T-helper 1 cell treated with Interleukin-12 subunit alpha and Interleukin-12 subunit beta and Interleukin-4 antibody, amounts not matched to agents 30 ng/mL and 1 ng/mL, for 36 hours (primary cell): ENCODE data around the gene NAV2. TPM values are rescaled to one million over a fixed set of nuclear protein-coding genes. Genes with fewer than 3 reads are reported as not detected.
"Not testable (repeated sequence)": the region's sequence is repeated elsewhere in the genome, so short reads cannot be mapped to it uniquely, and the experiment has no call there.

Source experiments
- intact Hi-C: fragments of 100-400 bp; cut with micrococcal nuclease; formaldehyde crosslinking; loops from one replicate; pipeline ENCODE4 v1.15.1; 2024
- total RNA-seq: library from RNA; stranded (reverse); gene quantifications from 2 replicates; pipeline ENCODE4 v1.2.3, GENCODE V29; 2022

The NAV2 gene
- total RNA-seq, 1 donor from 2014 or later, result 0.29 TPM

DNA sequence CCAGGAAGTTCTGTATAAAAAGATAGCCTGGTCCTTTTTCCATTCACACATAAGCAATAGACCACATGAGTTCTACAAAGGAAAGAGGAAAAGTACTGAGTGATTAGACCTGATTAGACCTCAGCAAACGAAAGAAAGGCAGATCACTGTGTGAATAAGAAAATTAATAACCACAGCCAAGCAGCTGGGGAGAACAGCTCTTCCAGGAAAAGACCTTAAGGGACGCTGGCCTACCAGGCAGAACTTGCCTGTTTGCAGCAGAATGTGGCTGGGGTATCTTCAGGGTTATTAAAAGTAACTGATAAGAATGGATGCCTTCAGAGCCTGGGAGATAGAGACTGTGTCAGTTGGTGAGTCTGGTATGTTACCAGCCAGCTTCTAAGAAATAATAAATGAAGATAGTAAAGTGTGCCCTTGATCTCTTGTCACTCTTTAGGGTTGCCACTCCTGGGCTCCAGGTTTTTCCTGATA lies 274.7 kb downstream of the NAV2 start:
- intact Hi-C loops, result no loop called here

DNA sequence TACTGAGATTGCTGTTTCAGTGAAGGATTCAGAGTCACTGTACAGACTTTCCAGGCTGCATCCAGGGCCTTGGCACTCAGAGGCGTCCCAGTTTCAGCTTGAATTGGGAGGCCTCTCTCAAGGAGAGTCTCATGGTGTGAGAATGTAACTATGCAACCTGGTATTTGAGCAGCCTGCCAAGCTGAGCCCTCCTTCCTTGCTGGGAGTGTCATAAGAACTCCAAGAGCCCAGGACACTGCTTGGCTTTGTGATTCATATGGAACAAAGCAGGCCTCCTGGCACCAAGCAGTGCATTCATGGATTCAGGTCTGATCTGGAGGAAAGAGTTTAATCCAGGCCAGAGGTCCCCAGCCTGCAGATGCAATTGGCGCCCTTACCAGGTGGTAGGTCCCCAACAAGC lies 276.0 kb downstream of the NAV2 start:
- intact Hi-C loops, result no loop called here

DNA sequence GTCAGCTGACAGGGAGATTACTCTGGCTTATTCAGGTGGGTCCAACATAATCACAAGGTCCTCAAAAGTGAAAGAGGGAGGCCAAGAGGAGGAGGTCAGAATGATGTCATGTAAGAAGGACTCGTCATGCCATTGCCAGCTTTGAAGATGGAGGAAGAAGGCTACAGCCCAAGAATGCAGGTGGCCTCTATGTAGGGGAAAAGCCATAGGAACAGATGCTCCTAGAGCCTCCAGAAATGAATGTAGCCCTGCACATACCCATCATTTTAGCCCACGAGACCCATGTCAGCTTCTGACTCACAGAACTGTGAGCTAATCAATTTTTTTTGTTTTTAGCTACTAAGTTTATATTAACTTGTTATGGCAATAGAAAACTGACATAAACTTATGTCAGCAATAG lies 276.6 kb downstream of the NAV2 start:
- intact Hi-C loops, result no loop called here

DNA sequence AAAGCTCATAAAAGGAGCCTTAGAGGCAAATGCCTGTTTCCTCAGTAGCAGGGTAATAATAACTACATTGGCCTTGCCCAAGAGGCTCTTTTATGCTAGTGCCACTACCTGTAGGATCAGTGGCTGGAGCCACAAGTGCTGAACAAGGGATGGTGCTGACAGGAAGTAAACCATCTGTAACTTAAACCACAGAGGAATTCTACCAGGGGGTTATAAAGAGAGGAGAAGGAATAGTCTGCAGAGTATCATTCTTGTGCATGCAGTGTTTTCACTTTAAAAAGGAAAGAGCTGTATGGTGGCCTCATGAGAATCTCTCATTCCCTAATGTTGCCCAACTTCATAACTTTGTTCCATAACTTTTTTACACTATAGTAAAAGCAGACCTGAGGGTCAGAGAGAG lies 279.5 kb downstream of the NAV2 start:
- intact Hi-C loops, result no loop called here

DNA sequence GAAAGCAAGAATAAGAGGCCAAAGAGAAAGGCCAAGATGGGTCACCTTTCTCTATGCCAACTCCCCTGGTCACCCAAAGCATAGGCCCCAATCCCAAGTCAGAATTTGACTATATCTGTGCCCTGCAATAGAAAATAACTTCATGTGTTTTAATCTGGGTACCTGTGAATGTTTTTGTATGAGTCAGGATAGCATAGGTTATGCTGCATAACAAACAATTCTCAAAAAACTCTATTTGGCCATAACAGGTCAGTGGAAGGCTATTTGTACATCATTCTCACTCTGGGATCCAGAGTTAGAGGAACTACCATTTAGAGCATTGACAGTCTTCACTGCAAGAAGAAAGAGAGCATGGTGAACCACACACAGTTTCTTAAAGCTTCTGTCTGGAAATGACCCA lies 280.4 kb downstream of the NAV2 start:
- intact Hi-C loops, result no loop called here

DNA sequence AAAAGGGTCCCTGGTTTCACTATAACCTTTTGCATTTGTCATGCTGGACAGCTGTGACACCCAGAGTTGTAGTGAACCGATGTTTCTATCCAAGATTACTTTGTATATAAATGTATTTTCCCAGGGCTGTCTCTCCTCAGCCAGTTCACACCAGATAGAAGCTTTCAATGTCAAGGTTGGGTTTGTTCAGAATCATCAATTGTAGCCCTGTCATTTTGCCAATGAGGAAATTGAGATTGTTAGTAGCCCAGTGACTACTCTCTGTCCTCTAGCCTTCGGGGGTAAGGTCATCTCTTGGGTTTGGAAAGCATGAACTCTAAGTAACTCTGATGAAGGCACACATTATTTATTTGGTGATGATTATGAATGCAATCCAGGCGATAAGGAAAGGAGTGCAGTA lies 282.0 kb downstream of the NAV2 start:
- intact Hi-C loops, result no loop called here

DNA sequence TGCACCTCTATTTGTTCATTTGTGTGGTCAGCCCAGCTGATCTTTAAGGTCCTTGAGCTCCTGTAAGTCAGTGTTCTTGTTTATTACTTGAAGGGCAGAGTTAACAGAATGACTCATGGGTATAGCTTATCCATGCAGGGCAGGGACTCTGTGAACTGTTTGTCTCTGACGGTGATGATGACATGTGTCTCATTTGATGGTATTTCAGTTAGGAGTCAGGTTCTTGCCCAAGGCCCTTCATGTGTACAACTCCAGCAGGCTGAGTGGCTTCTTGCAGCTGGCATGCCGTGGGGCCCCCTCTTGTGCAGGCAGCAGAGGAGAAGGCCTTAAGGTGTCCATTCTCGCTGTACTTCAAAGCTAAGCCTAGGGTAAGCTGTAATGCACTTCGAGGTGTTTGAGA lies 282.5 kb downstream of the NAV2 start:
- intact Hi-C loops, result no loop called here

DNA sequence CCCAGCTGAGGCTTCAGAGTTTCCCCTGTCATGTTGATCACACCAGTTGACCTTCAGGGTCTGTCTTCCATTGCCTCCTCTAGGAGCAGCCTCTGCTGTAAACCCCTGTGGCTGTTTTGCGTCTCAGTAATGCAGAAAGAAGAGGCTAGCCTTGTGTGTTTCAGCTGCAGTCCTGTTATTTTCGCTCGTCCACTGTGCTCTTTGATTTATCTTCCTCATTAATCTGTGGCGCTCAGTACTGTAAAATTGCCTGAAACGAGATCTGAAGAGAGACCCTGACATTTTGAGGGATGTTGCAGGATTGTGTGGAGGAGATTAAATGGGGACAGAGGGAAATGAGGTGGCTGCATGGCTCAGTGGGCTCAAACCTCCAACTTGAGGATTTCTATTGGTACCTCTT lies 283.9 kb downstream of the NAV2 start:
- intact Hi-C loops, result no loop called here

DNA sequence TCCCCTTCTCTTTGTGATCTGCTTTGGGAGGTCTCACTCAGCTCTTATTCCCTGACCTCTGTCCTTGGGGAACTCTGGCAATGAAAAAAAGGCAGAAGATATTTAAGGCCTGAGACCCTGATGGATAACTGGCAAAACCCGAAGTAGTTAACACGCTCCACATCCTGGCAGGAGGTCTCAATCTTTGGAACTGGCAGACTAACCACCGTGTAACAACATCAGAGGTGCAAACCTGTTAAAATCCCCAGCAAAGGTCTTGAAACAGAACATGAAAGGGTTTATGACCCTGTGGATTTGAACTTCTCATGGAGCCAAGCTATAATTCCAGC lies 287.3 kb downstream of the NAV2 start:
- intact Hi-C loops, result no loop called here

DNA sequence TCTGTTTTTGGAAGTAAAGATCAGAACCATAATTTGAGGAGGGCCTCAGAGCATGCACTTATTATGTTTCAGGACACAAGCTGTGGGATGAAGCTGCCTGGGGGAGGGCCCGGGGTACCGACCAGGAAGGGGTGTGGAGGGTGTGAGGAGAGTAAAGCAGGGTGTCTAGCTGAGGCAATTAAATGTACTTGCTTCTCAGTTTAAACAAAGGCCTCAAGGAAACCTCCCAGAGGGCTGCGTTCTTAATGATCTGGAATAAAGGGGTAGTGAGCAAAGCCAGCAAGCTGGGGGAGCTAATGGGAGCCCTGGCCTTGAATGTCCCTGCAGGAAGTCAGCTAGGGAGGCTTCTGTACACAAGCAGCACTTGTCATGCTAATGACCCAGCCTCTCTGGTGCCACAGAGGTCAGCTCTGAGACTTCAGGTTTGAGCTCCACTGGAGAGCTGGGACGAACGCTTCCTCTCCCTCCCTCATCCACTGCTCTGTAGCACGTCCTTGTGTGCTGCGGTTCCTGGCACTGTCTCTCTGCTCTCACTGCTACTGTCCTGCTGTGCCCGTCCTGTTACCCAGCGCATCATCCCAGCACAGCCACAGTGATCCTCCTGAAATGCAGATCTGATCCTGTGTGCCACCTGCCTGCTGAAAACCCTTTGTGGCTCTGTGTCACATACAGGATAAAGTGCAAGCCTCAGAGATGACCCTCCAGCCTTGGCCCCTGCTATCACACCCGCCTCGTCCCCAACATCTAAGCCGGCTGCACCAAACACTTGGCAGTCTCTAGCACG lies 287.9 kb downstream of the NAV2 start:
- intact Hi-C loops, result no loop called here

DNA sequence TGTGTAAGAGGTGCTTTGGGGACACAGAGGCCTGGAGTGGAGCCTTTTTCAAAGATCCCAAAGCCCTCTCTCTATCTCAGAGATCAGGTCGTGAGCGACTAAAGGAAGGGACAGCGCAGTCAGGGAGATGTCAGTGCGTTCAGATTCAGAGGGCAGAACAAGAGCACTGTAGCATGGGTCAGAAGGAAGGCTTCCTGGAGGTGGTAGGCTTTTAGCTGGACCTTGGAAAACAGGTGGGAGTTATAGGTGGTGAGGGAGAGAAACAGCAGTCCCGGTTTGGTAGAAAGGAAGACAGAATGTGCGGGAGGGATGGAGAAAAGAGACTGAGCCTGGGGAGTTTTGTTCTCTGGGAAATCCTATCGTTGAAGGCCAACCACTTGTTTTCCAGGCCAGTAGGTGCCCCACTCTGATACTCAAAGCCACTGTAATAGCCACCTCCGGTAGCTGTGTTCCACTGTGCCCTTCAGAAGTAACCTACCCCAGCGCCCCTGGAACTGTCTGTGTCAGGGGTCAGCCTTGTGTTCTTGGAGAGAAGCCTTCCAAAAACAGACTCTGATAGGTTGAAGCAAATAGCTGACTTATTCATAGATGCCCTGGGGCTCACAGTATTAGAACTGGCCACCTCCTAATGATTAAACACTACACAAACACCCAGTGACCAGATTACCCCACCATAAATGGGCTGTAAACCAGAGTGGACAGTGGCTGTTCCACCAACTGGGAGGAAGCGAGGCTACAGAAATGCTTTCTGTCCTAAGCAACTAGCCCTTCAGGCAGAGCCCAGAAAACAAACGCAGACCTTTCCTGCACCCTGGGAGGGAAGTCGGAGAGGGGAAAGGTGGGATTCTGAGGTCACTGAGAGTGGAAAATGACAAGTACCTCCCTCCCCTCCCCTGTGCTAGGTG lies 289.9 kb downstream of the NAV2 start:
- intact Hi-C loops, result no loop called here

DNA sequence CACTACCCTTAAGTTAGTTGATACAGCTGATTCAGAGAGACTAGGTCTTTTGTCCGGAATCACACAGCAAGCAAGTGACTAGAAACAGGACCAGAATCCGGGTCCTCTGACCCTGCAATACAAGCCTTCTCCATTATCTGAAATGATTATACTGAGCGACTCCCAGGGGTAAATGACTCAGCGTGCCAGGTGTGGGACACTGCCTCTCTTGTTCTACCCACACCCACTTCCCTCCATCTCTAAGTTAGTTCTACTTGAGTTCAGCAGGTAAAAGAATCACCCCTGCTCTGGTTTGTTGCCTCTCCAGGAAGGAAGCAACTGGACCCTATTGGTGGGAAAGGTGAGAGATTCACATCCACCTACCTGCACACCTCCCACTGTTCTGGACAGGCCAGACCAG lies 290.7 kb downstream of the NAV2 start:
- intact Hi-C loops, result no loop called here

DNA sequence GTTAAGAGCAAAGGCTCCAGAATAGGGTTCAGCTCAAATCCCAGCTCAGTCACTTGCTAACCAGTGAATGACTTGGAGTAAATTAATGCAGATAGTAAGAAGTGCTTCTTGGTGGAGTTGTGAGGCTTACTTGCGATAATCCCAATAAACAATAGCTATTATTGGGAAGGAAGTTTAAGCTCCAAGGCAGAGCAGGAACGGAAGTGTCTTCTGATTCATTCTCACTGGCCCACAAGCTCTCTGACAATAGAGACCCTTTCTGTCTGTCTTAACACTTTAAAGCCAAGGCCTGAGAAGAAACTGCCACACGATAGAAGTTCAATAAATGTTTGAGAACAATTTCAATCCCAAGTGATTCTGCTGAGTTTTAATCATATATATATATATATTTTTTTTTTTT lies 292.2 kb downstream of the NAV2 start:
- intact Hi-C loops, result no loop called here

DNA sequence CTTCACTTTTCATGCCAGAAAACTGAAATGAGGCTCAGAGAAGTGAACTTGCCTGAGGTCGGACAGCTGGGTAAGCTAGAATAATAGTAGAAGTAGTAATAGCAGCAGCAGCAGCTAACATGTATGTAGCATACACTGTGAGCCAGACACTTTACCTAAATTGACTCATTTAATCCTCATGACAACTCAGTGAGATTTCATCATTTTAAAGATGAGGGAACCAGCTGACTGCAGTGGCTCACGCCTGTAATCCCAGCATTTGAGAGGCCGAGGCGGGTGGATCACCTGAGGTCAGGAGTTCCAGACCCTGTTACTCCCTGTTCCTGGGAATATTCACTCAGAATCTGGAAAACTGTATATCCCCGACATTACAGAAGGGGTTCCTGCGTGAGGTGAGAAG lies 293.1 kb downstream of the NAV2 start:
- intact Hi-C loops, result no loop called here

DNA sequence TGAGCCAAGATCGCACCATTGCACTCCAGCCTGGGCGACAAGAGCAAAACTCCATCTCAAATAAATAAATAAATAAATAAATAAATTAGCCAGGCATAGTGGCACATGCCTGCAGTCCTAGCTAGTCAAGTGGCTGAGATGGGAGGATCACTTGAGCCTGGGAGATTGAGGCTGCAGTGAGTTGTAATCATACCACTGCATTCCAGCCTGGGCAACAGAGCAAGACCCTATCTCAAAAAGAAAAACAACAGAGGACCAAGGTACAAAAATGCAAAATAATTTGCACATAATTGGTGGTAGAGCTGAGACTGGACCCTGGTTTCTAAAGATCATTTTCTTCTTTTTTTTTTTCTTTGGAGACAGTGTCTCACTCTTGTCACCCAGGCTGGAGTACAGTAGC lies 294.0 kb downstream of the NAV2 start:
- intact Hi-C loops, result not testable (repeated sequence)

DNA sequence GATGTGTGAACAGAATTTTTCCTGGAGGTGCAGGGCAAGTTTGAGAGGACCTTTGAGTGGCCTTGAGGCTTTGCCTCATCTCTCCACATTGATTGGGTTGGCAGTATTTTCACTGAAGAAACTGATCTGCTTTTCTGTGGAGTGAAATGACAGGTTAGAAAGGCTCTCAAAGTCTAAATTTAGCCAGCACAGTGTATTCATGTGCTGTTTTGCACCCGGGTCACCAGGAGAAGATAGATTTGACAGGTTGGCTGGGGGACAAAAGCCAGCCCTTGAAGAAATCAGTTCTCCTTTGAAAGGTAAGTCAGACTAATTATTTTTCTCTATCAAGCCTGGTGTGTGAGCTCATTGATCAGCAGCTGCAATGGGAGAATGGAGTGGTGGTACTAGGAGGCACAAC lies 294.7 kb downstream of the NAV2 start:
- intact Hi-C loops, result no loop called here

DNA sequence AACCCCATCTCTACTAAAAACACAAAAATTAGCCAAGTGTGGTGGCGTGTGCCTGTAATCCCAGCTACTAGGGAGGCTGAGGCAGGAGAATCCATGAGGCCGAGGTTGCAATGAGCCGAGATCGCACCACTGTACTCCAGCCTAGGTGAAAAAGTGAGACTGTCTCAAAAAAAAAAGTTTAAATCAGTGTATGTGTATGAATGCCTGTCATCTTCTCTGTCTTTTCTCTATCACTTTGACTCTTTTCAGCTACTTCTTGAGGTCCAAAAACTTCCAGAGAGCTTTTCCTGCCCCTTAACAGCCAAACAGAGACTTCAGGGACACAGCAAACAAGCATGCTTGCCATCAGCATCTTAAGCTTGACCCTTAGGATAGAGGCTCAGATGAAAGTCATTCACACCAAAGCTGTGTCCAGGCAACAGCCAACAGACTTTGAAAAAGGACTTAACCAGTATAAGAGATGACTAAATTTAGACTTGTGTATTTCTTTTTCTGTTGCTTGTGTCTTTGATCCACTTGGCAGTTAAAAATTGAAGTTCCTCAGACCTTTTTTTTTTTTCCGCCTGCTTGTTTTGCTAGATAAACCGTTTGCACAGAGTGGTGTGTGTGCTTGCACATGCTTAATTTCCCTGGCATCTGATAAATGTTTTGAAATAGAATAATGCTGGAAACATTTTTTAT lies 295.7 kb downstream of the NAV2 start:
- intact Hi-C loops, result no loop called here

DNA sequence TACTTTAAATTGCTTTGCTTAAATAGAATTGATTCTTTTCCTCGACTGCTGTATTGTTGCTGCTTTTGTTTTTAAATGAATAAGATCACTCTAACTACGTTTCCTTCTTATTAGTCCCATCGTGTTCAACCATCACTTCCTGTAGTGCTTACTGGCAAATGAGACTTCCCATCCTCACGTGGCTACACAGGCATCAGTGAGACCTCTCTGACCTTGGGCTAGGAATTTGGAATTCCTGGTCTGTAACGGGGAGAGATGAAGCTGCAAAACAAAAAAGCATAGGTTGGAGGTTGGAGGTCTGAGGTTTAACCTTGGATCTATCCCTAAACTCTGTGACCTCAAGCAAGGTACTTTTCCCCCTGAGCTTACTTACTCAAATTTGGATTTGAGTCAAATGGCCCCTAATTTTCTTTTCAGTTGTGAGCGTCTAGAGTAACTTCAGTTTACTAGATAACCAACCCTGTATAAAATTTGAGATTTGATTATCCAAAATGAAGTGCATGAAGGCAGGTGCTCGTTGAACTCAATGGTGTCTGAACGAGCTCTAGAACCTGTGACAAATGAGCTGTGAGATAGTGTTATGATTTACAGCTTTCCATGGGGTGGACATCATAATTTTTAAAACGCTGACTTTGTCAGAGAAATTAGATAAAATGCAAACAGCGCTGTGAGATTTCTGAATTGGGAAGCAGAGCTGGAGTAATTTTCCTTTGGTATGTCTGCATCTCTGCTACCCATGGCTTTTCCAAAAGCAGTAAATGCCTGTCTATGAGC lies 296.4 kb downstream of the NAV2 start:
- intact Hi-C loops, result no loop called here

DNA sequence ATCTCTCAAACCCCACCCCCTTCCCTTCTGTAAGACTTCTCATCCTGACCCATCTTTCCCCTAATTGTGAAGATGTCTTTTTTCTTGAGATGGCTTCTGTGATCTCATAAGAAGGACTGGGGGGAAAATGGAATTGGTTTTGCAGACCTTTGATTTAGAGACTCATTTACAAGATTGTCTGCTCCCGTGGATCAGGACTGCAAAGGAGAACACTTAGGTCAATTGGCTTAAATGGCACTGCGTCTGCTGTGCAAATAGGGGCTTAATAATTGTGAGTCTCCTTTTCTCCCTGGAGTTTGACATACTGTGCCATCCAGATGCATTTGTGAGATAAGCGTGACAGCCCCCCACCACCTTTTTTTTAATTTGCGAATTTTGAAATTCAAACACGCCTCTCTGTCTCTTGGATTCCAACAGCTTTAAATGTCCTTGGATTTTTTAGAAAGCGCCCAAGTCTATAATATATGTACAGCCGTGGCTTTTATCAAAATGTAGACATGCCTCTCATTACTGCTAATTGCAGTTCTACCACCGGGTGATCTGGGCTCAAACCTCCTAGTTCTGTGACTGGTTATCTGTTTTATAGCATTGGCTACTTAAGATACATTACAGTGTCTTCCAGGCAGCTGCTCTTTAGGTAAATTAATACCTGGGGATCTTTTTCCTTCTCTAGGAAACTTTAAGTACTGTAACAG lies 297.7 kb downstream of the NAV2 start:
- intact Hi-C loops, result no loop called here

DNA sequence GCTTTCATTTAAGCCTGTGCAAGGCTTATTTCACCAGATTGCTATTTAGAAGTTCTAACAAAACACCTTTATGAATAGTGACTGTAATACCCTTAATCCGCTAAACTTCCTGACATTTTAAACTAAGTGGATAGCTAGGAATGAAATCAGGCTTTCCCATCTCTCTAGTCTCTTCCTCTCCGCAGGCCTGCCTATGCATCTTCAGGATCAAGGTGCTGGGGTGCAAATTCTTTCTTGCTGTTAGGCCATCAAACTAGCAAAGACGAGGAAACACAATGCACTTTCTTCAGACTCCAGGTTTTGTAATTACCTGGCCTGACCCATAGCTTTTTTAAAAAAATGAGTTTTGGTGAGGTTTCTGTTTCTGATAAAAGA lies 298.2 kb downstream of the NAV2 start:
- intact Hi-C loops, result no loop called here
